HepG2 (cell line): Measurements from ENCODE around the gene PPP2R5E.

ENCODE experiments used
- CREM ChIP-seq, 2 experiments: sonication (generic) in 1 of 2; formaldehyde crosslinking in 1 of 2; IDR thresholded peaks; 2 replicates each; pipeline versions ENCODE4 v1.4.0 to v1.6.1; 2016 to 2020; ENCODE audit warnings: antibody characterized with exemption in 1 of 2, mild to moderate bottlenecking in 1 of 2, missing genetic modification reagents in 1 of 2
- EP300 ChIP-seq, 3 experiments: sonication (generic) in 1 of 3; formaldehyde crosslinking in 1 of 3; IDR thresholded peaks; 2 replicates each; pipeline versions ENCODE4 v1.5.1 to v1.6.1; 2011 to 2020; ENCODE audit warnings: low read depth in 2 of 3, low read length in 2 of 3, borderline replicate concordance in 1 of 3, improper control_type of control experiment in 1 of 3, mild to moderate bottlenecking in 1 of 3, missing genetic modification reagents in 1 of 3, moderate library complexity in 1 of 3
- KAT8 ChIP-seq: IDR thresholded peaks from 2 replicates; pipeline ENCODE4 v1.6.1; 2016; ENCODE audit warnings: missing genetic modification reagents, missing compliant biosample characterization
- MAZ ChIP-seq, 2 experiments: sonication (generic) in 1 of 2; formaldehyde crosslinking in 1 of 2; IDR thresholded peaks; 2 replicates each; pipeline versions ENCODE4 v1.5.0 to v1.6.1; 2012 to 2020; ENCODE audit warnings: low read depth in 2 of 2, mild to moderate bottlenecking in 2 of 2, borderline replicate concordance in 1 of 2, improper control_type of control experiment in 1 of 2, low read length in 1 of 2, missing genetic modification reagents in 1 of 2, moderate library complexity in 1 of 2
- MEF2D ChIP-seq: sonication (generic); formaldehyde crosslinking; IDR thresholded peaks from 2 replicates; pipeline ENCODE4 v1.5.1; 2020; ENCODE audit warnings: mild to moderate bottlenecking, missing genetic modification reagents
- NFE2L1 ChIP-seq: sonication (generic); formaldehyde crosslinking; IDR thresholded peaks from 2 replicates; pipeline ENCODE4 v1.4.0; 2020; ENCODE audit warnings: missing genetic modification reagents, mild to moderate bottlenecking, borderline replicate concordance
- SMARCC2 ChIP-seq: fragments of 450-650 bp; IDR thresholded peaks from 2 replicates; pipeline ENCODE4 v1.6.1; 2017; ENCODE audit warnings: antibody characterized with exemption, mild to moderate bottlenecking
- TCF7L2 ChIP-seq: IDR thresholded peaks from 2 replicates; pipeline ENCODE4 v1.6.1; 2011; ENCODE audit warnings: mild to moderate bottlenecking, low read depth, low read length, moderate library complexity
- ZNF251 ChIP-seq: sonication (generic); formaldehyde crosslinking; IDR thresholded peaks from 2 replicates; pipeline ENCODE4 v1.9.0; 2021; ENCODE audit warnings: mild to moderate bottlenecking, missing genetic modification reagents
- ZNF460 ChIP-seq: sonication (generic); formaldehyde crosslinking; IDR thresholded peaks from 2 replicates; pipeline ENCODE4 v1.5.1; 2020; ENCODE audit warnings: missing genetic modification reagents, mild to moderate bottlenecking, borderline replicate concordance
- ZNF841 ChIP-seq: sonication (generic); formaldehyde crosslinking; IDR thresholded peaks from 2 replicates; pipeline ENCODE4 v1.8.1; 2023; ENCODE audit warnings: missing genetic modification reagents, borderline replicate concordance
- TF ChIP-seq, protein P1 (sequence below): sonication (generic); formaldehyde crosslinking; IDR thresholded peaks from 2 replicates; pipeline ENCODE4 v1.5.0; 2020; ENCODE audit warnings: mild to moderate bottlenecking, missing genetic modification reagents, moderate library complexity

DNA sequence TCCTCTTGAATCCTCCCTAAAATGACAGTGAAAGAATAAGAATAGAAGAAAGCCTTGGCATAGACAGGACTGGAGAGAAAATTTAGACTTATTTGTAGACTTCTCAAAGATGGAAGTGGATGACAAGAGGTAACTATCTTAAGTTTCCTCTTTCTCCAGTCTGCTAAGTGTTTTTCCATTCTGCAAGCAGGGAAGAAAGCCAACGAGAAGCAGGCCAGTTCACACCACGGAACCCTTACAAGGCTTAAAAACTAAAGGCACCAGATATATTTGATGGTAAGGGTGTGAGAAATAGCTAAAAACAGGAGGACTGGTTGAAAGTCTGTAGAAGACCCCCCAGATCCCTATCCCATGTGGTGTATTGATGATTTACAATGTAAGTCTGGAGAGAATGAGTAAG is 141.5 kb downstream of the PPP2R5E start:
- no peak for TF ChIP-seq TCF7L2
- no peak for TF ChIP-seq ZNF841 (CRISPR knock-in tag)
- TF ChIP-seq CREM (IDR thresholded peaks at IDR 0.05): no peak
- TF ChIP-seq CREM (CRISPR knock-in tag; IDR thresholded peaks at IDR 0.05): no peak
- no peak for TF ChIP-seq EP300 (IDR thresholded peaks at IDR 0.05; ENCODE audit: low read depth in 2 of 2, low read length in 2 of 2)
- TF ChIP-seq EP300 (CRISPR knock-in tag; IDR thresholded peaks at IDR 0.05; ENCODE audit: borderline replicate concordance): no peak
- TF ChIP-seq NFE2L1: no peak
- no peak for TF ChIP-seq ZNF460 (CRISPR knock-in tag)
- no peak for TF ChIP-seq MAZ (IDR thresholded peaks at IDR 0.05; ENCODE audit: borderline replicate concordance, low read depth, low read length)
- no peak for TF ChIP-seq MAZ (CRISPR knock-in tag; IDR thresholded peaks at IDR 0.05; ENCODE audit: low read depth)
- TF ChIP-seq SMARCC2: no peak
- TF ChIP-seq, protein P1, sequence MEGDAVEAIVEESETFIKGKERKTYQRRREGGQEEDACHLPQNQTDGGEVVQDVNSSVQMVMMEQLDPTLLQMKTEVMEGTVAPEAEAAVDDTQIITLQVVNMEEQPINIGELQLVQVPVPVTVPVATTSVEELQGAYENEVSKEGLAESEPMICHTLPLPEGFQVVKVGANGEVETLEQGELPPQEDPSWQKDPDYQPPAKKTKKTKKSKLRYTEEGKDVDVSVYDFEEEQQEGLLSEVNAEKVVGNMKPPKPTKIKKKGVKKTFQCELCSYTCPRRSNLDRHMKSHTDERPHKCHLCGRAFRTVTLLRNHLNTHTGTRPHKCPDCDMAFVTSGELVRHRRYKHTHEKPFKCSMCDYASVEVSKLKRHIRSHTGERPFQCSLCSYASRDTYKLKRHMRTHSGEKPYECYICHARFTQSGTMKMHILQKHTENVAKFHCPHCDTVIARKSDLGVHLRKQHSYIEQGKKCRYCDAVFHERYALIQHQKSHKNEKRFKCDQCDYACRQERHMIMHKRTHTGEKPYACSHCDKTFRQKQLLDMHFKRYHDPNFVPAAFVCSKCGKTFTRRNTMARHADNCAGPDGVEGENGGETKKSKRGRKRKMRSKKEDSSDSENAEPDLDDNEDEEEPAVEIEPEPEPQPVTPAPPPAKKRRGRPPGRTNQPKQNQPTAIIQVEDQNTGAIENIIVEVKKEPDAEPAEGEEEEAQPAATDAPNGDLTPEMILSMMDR (CRISPR knock-in tag): no peak
- TF ChIP-seq MEF2D (CRISPR knock-in tag): no peak
- no peak for TF ChIP-seq KAT8
- TF ChIP-seq ZNF251 (CRISPR knock-in tag): no peak
